ENCODE results near the gene LAD1. TPM values are rescaled to one million over a fixed set of nuclear protein-coding genes. Genes with fewer than 3 reads are reported as not detected.

The LAD1 gene
- polyA plus RNA-seq, 1 donor = 96.4 TPM

Other genes with a start within 250 kb of the LAD1 start
- gene TMEM9, start 244.8 kb downstream of the LAD1 start, polyA plus RNA-seq = 49.8 TPM
- 0.42 TPM for gene IGFN1, start 208.5 kb downstream of the LAD1 start, polyA plus RNA-seq
- 0.45 TPM for gene PKP1, start 115.8 kb downstream of the LAD1 start, polyA plus RNA-seq
- gene TNNT2, start 21.6 kb downstream of the LAD1 start, polyA plus RNA-seq = 20.8 TPM
- 6.9 TPM for gene TNNI1, start 22.4 kb upstream of the LAD1 start, polyA plus RNA-seq
- gene PHLDA3, start 69.9 kb upstream of the LAD1 start, polyA plus RNA-seq = 9.0 TPM
- 187 TPM for gene CSRP1, start 107.8 kb upstream of the LAD1 start, polyA plus RNA-seq
- gene NAV1, start 139.8 kb upstream of the LAD1 start, polyA plus RNA-seq = 9.7 TPM